B cell (primary cell): ENCODE measurements around the gene CRABP1. TPM values are rescaled to one million over a fixed set of nuclear protein-coding genes. Genes with fewer than 3 reads are reported as not detected.

Source experiments
- ATAC-seq: fragments of 200-7000 bp; cut with Tn5 transposase; one replicate; pipeline ENCODE4 v1.10.0; 2021; ENCODE audit warnings: low read depth, mild to moderate bottlenecking, moderate number of reproducible peaks, moderate library complexity
- CTCF ChIA-PET: fragments of 350-600 bp; sonication (Branson Sonifier 250); formaldehyde crosslinking; loops from one replicate; lab custom pipeline; 2021; ENCODE audit warnings: antibody characterized with exemption, inconsistent platforms; lab: Charles Lee
- POLR2A ChIA-PET: fragments of 350-600 bp; sonication (Branson Sonifier 250); formaldehyde crosslinking; loops from one replicate; lab custom pipeline; 2021; ENCODE audit warnings: antibody characterized with exemption; lab: Charles Lee
- DNase-seq: peaks from one replicate; pipeline ENCODE4 v3.0.0; 2013
- H2AFZ ChIP-seq: 2 replicates; pipeline ENCODE4 v1.6.1; 2012; ENCODE audit warnings: mild to moderate bottlenecking, low read depth, low read length; ENCODE audit not compliant: insufficient read depth, poor library complexity, severe bottlenecking
- H3K27ac ChIP-seq, 2 donors: 1 replicate in 1 of 2; 2 replicates in 1 of 2; pipeline ENCODE4 v1.5.1; 2012 to 2013; ENCODE audit warnings: low read length in 2 of 2, mild to moderate bottlenecking in 2 of 2, moderate library complexity in 1 of 2
- H3K27me3 ChIP-seq, 4 experiments: fragments of 200-600 bp in 1 of 4; sonication (generic) in 1 of 4; replicated peaks in 1 of 4; 1 replicate in 2 of 4; 2 replicates in 2 of 4; pipeline versions ENCODE4 v1.6.1 to v1.7.0; 2013 to 2016; ENCODE audit warnings: low read length in 3 of 4, mild to moderate bottlenecking in 2 of 4, mixed read lengths in 1 of 4, moderate library complexity in 1 of 4; ENCODE audit not compliant: insufficient read depth in 4 of 4, control insufficient read depth in 3 of 4; ENCODE audit errors: control extremely low read depth in 1 of 4
- H3K36me3 ChIP-seq, 2 experiments: replicated peaks in 1 of 2; 1 replicate in 1 of 2; 2 replicates in 1 of 2; pipeline versions ENCODE4 v1.6.1 to v1.7.1; 2013; ENCODE audit warnings: low read length in 1 of 2; ENCODE audit not compliant: insufficient read depth in 2 of 2, control insufficient read depth in 1 of 2; ENCODE audit errors: control extremely low read depth in 1 of 2, extremely low read depth in 1 of 2
- H3K4me1 ChIP-seq, 2 donors: fragments of 200-600 bp in 1 of 2; sonication (generic) in 1 of 2; 1 replicate in 1 of 2; 2 replicates in 1 of 2; pipeline versions ENCODE4 v1.5.1 to v1.6.1; 2013 to 2017; ENCODE audit warnings: low read length in 2 of 2; ENCODE audit not compliant: control insufficient read depth in 2 of 2, insufficient read depth in 2 of 2
- H3K4me2 ChIP-seq: replicated peaks from 2 replicates; pipeline ENCODE3; 2012; ENCODE audit warnings: mild to moderate bottlenecking, low read depth, low read length; ENCODE audit not compliant: poor library complexity, severe bottlenecking
- H3K4me3 ChIP-seq, 5 experiments: fragments of 200-600 bp in 1 of 5; sonication (generic) in 1 of 5; 1 replicate in 3 of 5; 2 replicates in 2 of 5; pipeline versions ENCODE4 v1.5.1 to v1.7.0; 2011 to 2016; ENCODE audit warnings: low read length in 4 of 5, mild to moderate bottlenecking in 4 of 5, low read depth in 2 of 5, control low read depth in 1 of 5, moderate library complexity in 1 of 5; ENCODE audit not compliant: insufficient read depth in 1 of 5; ENCODE audit errors: control extremely low read depth in 1 of 5, extremely low read depth in 1 of 5
- H3K79me2 ChIP-seq: fragments of 200-600 bp; sonication (generic); one replicate; pipeline ENCODE4 v1.6.0; 2016; ENCODE audit warnings: low read length; ENCODE audit not compliant: control insufficient read depth, insufficient read depth
- H3K9ac ChIP-seq: fragments of 200-600 bp; sonication (generic); 2 replicates; pipeline ENCODE4 v1.6.1; 2017; ENCODE audit warnings: mild to moderate bottlenecking, low read length, moderate library complexity
- H3K9me3 ChIP-seq, 3 donors: one replicate each; pipeline versions ENCODE4 v1.6.1 to v1.7.1; 2013; ENCODE audit warnings: low read length in 2 of 3; ENCODE audit not compliant: control insufficient read depth in 2 of 3, insufficient read depth in 1 of 3; ENCODE audit errors: control extremely low read depth in 1 of 3
- H4K20me1 ChIP-seq: 2 replicates; pipeline ENCODE4 v1.6.0; 2012; ENCODE audit warnings: mild to moderate bottlenecking, low read length; ENCODE audit not compliant: insufficient read depth, control insufficient read depth, poor library complexity, severe bottlenecking
- H3K27ac Mint-ChIP-seq: one replicate; pipeline ENCODE4 v1.8.0; 2021; ENCODE audit warnings: mixed read lengths
- H3K27me3 Mint-ChIP-seq: one replicate; pipeline ENCODE4 v1.8.0; 2021; ENCODE audit warnings: mixed read lengths
- H3K4me1 Mint-ChIP-seq: one replicate; pipeline ENCODE4 v1.8.0; 2021; ENCODE audit warnings: mixed read lengths
- H3K4me3 Mint-ChIP-seq: one replicate; pipeline ENCODE4 v1.8.0; 2021; ENCODE audit warnings: mixed read lengths
- H3K9me3 Mint-ChIP-seq: one replicate; pipeline ENCODE4 v1.8.0; 2022; ENCODE audit warnings: mixed read lengths; ENCODE audit not compliant: insufficient read depth
- CTCF ChIP-seq: fragments of 200-600 bp; IDR thresholded peaks from one replicate; pipeline ENCODE4 v1.8.0; 2022; ENCODE audit warnings: antibody characterized with exemption, mild to moderate bottlenecking
- EZH2 ChIP-seq: IDR thresholded peaks from 2 replicates; pipeline ENCODE4 v1.6.1; 2012; ENCODE audit warnings: borderline replicate concordance, low read depth, mild to moderate bottlenecking, moderate library complexity, low read length; ENCODE audit not compliant: insufficient read depth, poor library complexity, severe bottlenecking
- WGBS: methylation state at CpG from one replicate; pipeline ENCODE4 v1.1.5; 2013; ENCODE audit warnings: missing lambda C conversion rate; ENCODE audit not compliant: insufficient coverage; 5-methylcytosine and 5-hydroxymethylcytosine counted together
- intact Hi-C: fragments of 100-400 bp; cut with micrococcal nuclease; formaldehyde crosslinking; loops from one replicate; pipeline ENCODE4 v1.10.0; 2022
- polyA plus RNA-seq: library from polyadenylated mRNA; depleted of rRNA; stranded (reverse); fragments of >200 nt; gene quantifications from 2 replicates; pipeline ENCODE4 v1.2.3, GENCODE V29; 2012
- small RNA-seq: library from RNA; depleted of rRNA; stranded (forward); fragments of <200 nt; gene quantifications from one replicate; pipeline ENCODE3, GENCODE V24; 2012; ENCODE audit warnings: low replicate concordance, low read depth; ENCODE audit not compliant: insufficient read length
- total RNA-seq, 2 donors: library from RNA; stranded (reverse); fragments of 120-200 nt in 1 of 2; gene quantifications; 1 replicate in 1 of 2; 2 replicates in 1 of 2; pipeline versions ENCODE4 v1.2.3 to v1.2.4, GENCODE V29; 2013 to 2022

The CRABP1 gene
- total and polyA plus RNA-seq, 2 donors (not counting 1 experiment from before 2014, with no cell fraction given): not detected

- H3K27ac Mint-ChIP-seq: no peak overlapping the region
- Histone ChIP-seq H3K9me3 (no peaks in the 10 kb centered on the region), H3K27me3 (no peaks in the 10 kb centered on the region), H2AFZ (no peak overlapping the region), H3K27ac (no peak overlapping the region), H3K9ac (no peak overlapping the region), H3K4me2 (no peak overlapping the region), H3K4me1 (no peaks in the 10 kb centered on the region), H4K20me1 (no peaks in the 10 kb centered on the region), H3K4me3 (no peak overlapping the region), H3K36me3 (no peaks in the 10 kb centered on the region), H3K79me2 (no peaks in the 10 kb centered on the region)
- H3K4me1 Mint-ChIP-seq: no peaks in the 10 kb centered on the region
- DNase-seq (no peak), ATAC-seq (no peak)
- CTCF ChIA-PET: no interaction called here
- peaks cover 8% of the 10 kb centered on the region for H3K27me3 Mint-ChIP-seq
- no peaks in the 10 kb centered on the region for H3K9me3 Mint-ChIP-seq
- POLR2A ChIA-PET: interaction anchor here (0.7 kb wide), 1 partner anchor 22 kb away, joined by 8 read pairs; no protein-coding TSS in a partner anchor
- WGBS: 90% methylated on average over 5 of the region's 9 CpGs
- H3K4me3 Mint-ChIP-seq: no peak overlapping the region
- intact Hi-C loops: no loop called here
- TF ChIP-seq CTCF (no peak), EZH2 (no peak)
Observed at GRCh38 chr15:78396976-78397375, 56.8 kb downstream of the CRABP1 start.

- Mint-ChIP-seq H3K27me3 (peaks cover 11% of the 10 kb centered on the region), H3K27ac (no peak overlapping the region), H3K4me3 (no peak overlapping the region), H3K9me3 (no peaks in the 10 kb centered on the region), H3K4me1 (no peaks in the 10 kb centered on the region)
- intact Hi-C loops: no loop called here
- Histone ChIP-seq H3K79me2 (no peaks in the 10 kb centered on the region), H4K20me1 (no peaks in the 10 kb centered on the region), H3K27me3 (no peaks in the 10 kb centered on the region), H2AFZ (no peak overlapping the region), H3K36me3 (no peaks in the 10 kb centered on the region), H3K4me3 (no peak overlapping the region), H3K9ac (no peak overlapping the region), H3K9me3 (no peaks in the 10 kb centered on the region), H3K4me2 (no peak overlapping the region), H3K27ac (no peak overlapping the region), H3K4me1 (no peaks in the 10 kb centered on the region)
- DNase-seq (no peak), ATAC-seq (no peak)
- CTCF ChIA-PET: no interaction called here
- TF ChIP-seq CTCF (no peak), EZH2 (no peak)
- POLR2A ChIA-PET: no interaction called here
- WGBS: 90% methylated on average over 2 of the region's 2 CpGs
Observed at GRCh38 chr15:78397382-78397781, 57.2 kb downstream of the CRABP1 start.

Small RNAs within 50 kb of the gene (small RNA-seq; reads per million reads assigned to genes)
- not detected for gene AC090607.5

Other genes with a start within 250 kb of the CRABP1 start
- gene SH2D7, start 247.8 kb upstream of the CRABP1 start, total RNA-seq: not detected in 2 replicates
- gene SH2D7, start 247.8 kb upstream of the CRABP1 start, polyA plus RNA-seq: not detected in 2 replicates
- gene CIB2, start 208.9 kb upstream of the CRABP1 start, total RNA-seq: 3.2 and 3.8 TPM in 2 replicates
- gene CIB2, start 208.9 kb upstream of the CRABP1 start, polyA plus RNA-seq: 0.97 and 2.7 TPM in 2 replicates
- 64.5 and 71.7 TPM in 2 replicates for gene IDH3A, start 191.0 kb upstream of the CRABP1 start, total RNA-seq
- 39.4 and 39.7 TPM in 2 replicates for gene IDH3A, start 191.0 kb upstream of the CRABP1 start, polyA plus RNA-seq
- gene ACSBG1, start 105.8 kb upstream of the CRABP1 start, total RNA-seq: 0.07 TPM in 1 of 2 replicates, not detected in the other
- gene ACSBG1, start 105.8 kb upstream of the CRABP1 start, polyA plus RNA-seq: 0.03 and 0.10 TPM in 2 replicates
- gene DNAJA4, start 75.8 kb upstream of the CRABP1 start, total RNA-seq: 16.9 and 20.0 TPM in 2 replicates
- gene DNAJA4, start 75.8 kb upstream of the CRABP1 start, polyA plus RNA-seq: 13.2 and 19.2 TPM in 2 replicates
- 34.4 and 40.2 TPM in 2 replicates for gene SKIC8, start 40.7 kb upstream of the CRABP1 start, total RNA-seq
- 31.4 and 31.9 TPM in 2 replicates for gene SKIC8, start 40.7 kb upstream of the CRABP1 start, polyA plus RNA-seq
- gene IREB2, start 97.9 kb downstream of the CRABP1 start, total RNA-seq: 88.4 and 92.1 TPM in 2 replicates
- gene IREB2, start 97.9 kb downstream of the CRABP1 start, polyA plus RNA-seq: 14.7 and 29.2 TPM in 2 replicates
- 0.42 and 0.46 TPM in 2 replicates for gene HYKK, start 167.2 kb downstream of the CRABP1 start, total RNA-seq
- gene HYKK, start 167.2 kb downstream of the CRABP1 start, polyA plus RNA-seq: 0.07 and 0.28 TPM in 2 replicates
- gene PSMA4, start 200.1 kb downstream of the CRABP1 start, total RNA-seq: 94.9 and 95.9 TPM in 2 replicates
- 54.6 and 55.0 TPM in 2 replicates for gene PSMA4, start 200.1 kb downstream of the CRABP1 start, polyA plus RNA-seq
- 1.2 and 2.0 TPM in 2 replicates for gene CHRNA5, start 225.2 kb downstream of the CRABP1 start, total RNA-seq
- 0.07 and 0.09 TPM in 2 replicates for gene CHRNA5, start 225.2 kb downstream of the CRABP1 start, polyA plus RNA-seq